Testis (tissue), 3 donors: ENCODE results near the gene RPS3. TPM values are rescaled to one million over a fixed set of nuclear protein-coding genes. Genes with fewer than 3 reads are reported as not detected.
A peak's percentile ranks its signal among the peaks of the same experiment; 100 is the strongest.

Experiments
- DNase-seq: peaks from one replicate; pipeline ENCODE4 v3.0.0-alpha.2; 2019
- H3K27ac ChIP-seq, 2 donors: fragments of 200-600 bp; sonication (generic); one replicate each; pipeline ENCODE4 v1.5.1; 2019
- H3K27me3 ChIP-seq: fragments of 200-600 bp; sonication (generic); one replicate; pipeline ENCODE4 v1.5.1; 2019
- H3K36me3 ChIP-seq: fragments of 200-600 bp; sonication (generic); one replicate; pipeline ENCODE4 v1.5.1; 2017; ENCODE audit warnings: low read depth; ENCODE audit errors: missing control alignments
- H3K4me1 ChIP-seq: fragments of 200-600 bp; sonication (generic); one replicate; pipeline ENCODE4 v1.5.1; 2019
- H3K4me3 ChIP-seq, 2 donors: fragments of 200-600 bp; sonication (generic); one replicate each; pipeline ENCODE4 v1.5.1; 2017 to 2019
- H3K9me3 ChIP-seq: fragments of 200-600 bp; sonication (generic); one replicate; pipeline ENCODE4 v1.5.1; 2017
- POLR2A ChIP-seq: fragments of 450-650 bp; IDR thresholded peaks from one replicate; pipeline ENCODE4 v1.6.1; 2017; ENCODE audit warnings: antibody characterized with exemption, mild to moderate bottlenecking, moderate library complexity
- WGBS, 2 donors: methylation state at CpG; one replicate each; pipeline ENCODE4 v1.1.5; 2018; 5-methylcytosine and 5-hydroxymethylcytosine counted together
- intact Hi-C: fragments of 100-400 bp; cut with DNase I; formaldehyde crosslinking; loops from one replicate; pipeline ENCODE4 v1.15.1; 2023; ENCODE audit warnings: low total_unique reads
- polyA plus RNA-seq: library from polyadenylated mRNA; stranded (reverse); fragments of 350-450 nt; fragmentation: Illumina TruSeq; extraction: RNeasy Lipid Tissue Mini Kit (QIAGEN cat#74804); gene quantifications from one replicate; pipeline ENCODE4 v1.2.3, GENCODE V29; 2014; ENCODE audit warnings: low read depth, low replicate concordance; ENCODE audit not compliant: insufficient read depth
- total RNA-seq, 2 donors: library from RNA; depleted of rRNA; stranded (reverse); fragments of >200 nt; gene quantifications; one replicate each; pipeline ENCODE4 v1.2.3, GENCODE V29; 2016
- TF ChIP-seq, protein P1 (sequence below), 3 experiments: fragments of 450-650 bp in 2 of 3; fragments of 200-600 bp in 1 of 3; sonication (generic) in 1 of 3; IDR thresholded peaks; one replicate each; pipeline ENCODE4 v1.5.1; 2016 to 2019; ENCODE audit warnings: antibody characterized with exemption in 3 of 3, mild to moderate bottlenecking in 2 of 3, moderate library complexity in 1 of 3

RPS3 gene
- total and polyA plus RNA-seq, 3 donors from 2014 or later, result 464 to 1,294 (median 925) TPM

DNA sequence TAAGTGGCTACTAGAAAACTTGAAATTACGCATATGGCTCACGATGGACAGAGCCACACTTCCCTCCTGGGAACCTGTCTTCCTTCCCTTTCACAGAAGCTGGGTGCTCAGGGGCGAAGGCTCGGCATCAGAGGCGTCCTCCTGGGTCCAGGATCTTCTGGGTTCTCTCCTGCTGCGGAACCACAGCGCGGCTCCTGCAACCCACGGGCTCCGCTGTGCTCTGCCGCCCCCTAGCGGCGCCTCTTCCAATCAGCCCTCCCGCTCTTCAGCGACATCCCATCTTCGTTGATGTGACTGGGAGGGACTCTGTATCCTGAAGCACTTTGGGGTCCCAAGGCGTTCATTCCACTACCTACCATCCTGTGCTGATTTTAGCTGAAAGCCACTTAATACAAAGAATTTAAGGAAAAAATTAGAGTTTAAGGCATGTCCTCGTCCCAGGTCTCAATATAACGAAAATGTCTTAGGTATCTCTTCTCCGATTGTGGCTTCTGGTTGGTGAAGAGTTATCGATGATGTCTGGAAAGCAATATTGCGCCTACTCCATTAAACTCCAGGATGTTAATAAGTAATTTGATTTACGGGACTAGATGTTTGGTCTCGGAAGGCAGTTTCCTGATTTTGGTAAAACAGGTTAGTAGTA, 14.8 kb upstream of the RPS3 start:
- peak; percentile 89 for DNase-seq
- Histone ChIP-seq H3K4me3 (peak overlapping the region in 1 of 2 donors; percentile 41), H3K9me3 (no peaks in the 10 kb centered on the region), H3K36me3 (no peaks in the 10 kb centered on the region), H3K27ac (no peak overlapping the region), H3K4me1 (peaks cover 6% of the 10 kb centered on the region), H3K27me3 (no peaks in the 10 kb centered on the region)
- TF ChIP-seq, protein P1, sequence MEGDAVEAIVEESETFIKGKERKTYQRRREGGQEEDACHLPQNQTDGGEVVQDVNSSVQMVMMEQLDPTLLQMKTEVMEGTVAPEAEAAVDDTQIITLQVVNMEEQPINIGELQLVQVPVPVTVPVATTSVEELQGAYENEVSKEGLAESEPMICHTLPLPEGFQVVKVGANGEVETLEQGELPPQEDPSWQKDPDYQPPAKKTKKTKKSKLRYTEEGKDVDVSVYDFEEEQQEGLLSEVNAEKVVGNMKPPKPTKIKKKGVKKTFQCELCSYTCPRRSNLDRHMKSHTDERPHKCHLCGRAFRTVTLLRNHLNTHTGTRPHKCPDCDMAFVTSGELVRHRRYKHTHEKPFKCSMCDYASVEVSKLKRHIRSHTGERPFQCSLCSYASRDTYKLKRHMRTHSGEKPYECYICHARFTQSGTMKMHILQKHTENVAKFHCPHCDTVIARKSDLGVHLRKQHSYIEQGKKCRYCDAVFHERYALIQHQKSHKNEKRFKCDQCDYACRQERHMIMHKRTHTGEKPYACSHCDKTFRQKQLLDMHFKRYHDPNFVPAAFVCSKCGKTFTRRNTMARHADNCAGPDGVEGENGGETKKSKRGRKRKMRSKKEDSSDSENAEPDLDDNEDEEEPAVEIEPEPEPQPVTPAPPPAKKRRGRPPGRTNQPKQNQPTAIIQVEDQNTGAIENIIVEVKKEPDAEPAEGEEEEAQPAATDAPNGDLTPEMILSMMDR (IDR thresholded peaks at IDR 0.05), result peak; percentile 92 to 96 (median 96)
- no peak for TF ChIP-seq POLR2A
- intact Hi-C loops, result loop anchor here (10.0 kb wide), 2 partner anchors 50 to 100 kb away; no protein-coding TSS in a partner anchor
- 20 to 23% methylated on average over 24 of the region's 24 CpGs for WGBS, 2 donors

DNA sequence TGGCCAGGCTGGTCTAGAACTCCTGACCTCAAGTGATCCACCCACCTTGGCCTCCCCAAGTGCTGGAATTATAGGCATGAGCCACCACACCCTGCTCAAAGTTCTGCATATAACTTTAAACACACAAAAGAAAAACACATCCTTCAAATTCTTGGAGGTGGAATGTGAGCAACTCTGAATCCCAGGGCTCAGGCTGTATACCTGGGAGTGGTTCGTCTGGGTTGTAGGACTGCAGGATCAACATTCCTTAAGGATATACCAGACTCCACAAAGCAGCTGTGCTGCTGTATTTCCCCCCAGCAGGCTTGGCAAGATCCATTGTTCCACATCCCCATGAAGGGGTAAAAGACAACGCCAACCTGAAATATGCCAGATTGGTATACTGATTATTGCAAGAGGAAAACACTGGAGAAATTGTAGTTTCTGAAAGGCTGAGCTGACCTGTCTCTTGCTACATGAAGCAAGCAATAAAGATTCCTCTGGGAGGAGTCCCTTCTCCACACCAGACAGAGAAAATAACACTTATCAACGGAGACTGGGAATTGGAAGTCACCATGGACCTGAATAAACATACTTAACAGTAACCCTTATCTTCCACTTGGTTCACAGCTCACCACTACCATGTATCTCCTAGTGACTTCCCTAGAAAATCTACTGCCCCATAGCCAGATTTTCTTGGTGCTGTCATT, 12.2 kb upstream of the RPS3 start:
- Histone ChIP-seq H3K27me3 (no peaks in the 10 kb centered on the region), H3K36me3 (no peaks in the 10 kb centered on the region), H3K27ac (no peak overlapping the region), H3K4me1 (peaks cover 6% of the 10 kb centered on the region), H3K4me3 (no peak overlapping the region), H3K9me3 (no peaks in the 10 kb centered on the region)
- no peak for TF ChIP-seq POLR2A
- TF ChIP-seq, protein P1 (IDR thresholded peaks at IDR 0.05), result no peak
- intact Hi-C loops, result loop anchor here (10.0 kb wide), 2 partner anchors 52 to 102 kb away; no protein-coding TSS in a partner anchor
- 62 to 65% methylated on average over 3 of the region's 3 CpGs for WGBS, 2 donors
- no peak for DNase-seq

DNA sequence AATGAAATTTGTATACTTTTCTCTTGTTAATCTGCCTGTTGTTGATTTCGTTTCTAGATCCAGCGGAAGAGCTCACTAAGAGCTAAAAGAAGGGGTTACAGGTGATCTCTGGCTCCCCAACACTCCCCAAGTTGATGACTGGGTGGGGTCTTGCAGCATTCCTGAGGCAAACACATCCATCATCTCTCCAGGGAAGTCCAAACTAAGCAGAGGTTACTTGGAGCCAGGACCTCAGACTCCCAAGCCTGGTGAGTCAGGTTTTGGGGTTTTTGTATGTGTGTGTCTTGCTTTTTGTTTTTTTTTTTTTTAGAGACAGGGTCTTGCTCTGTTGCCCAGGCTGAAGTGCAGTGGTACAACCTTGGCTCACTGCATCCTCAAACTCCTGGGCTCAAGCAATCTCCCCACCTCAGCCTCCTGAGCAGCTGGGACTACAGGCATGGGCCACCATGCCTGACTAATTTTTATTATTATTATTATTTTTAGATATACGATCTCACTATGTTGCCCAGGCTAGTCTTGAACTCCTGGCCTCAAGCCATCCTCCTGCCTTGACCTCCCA, 11.5 kb upstream of the RPS3 start:
- Histone ChIP-seq H3K27ac (no peak overlapping the region), H3K4me1 (peaks cover 6% of the 10 kb centered on the region), H3K36me3 (no peaks in the 10 kb centered on the region), H3K27me3 (no peaks in the 10 kb centered on the region), H3K9me3 (no peaks in the 10 kb centered on the region), H3K4me3 (no peak overlapping the region)
- no peak for DNase-seq
- no peak for TF ChIP-seq POLR2A
- TF ChIP-seq, protein P1 (IDR thresholded peaks at IDR 0.05), result no peak
- intact Hi-C loops, result loop anchor here (10.0 kb wide), 2 partner anchors 53 to 103 kb away; no protein-coding TSS in a partner anchor
- WGBS, 2 donors, result 62 to 76% methylated on average over 3 of the region's 3 CpGs

DNA sequence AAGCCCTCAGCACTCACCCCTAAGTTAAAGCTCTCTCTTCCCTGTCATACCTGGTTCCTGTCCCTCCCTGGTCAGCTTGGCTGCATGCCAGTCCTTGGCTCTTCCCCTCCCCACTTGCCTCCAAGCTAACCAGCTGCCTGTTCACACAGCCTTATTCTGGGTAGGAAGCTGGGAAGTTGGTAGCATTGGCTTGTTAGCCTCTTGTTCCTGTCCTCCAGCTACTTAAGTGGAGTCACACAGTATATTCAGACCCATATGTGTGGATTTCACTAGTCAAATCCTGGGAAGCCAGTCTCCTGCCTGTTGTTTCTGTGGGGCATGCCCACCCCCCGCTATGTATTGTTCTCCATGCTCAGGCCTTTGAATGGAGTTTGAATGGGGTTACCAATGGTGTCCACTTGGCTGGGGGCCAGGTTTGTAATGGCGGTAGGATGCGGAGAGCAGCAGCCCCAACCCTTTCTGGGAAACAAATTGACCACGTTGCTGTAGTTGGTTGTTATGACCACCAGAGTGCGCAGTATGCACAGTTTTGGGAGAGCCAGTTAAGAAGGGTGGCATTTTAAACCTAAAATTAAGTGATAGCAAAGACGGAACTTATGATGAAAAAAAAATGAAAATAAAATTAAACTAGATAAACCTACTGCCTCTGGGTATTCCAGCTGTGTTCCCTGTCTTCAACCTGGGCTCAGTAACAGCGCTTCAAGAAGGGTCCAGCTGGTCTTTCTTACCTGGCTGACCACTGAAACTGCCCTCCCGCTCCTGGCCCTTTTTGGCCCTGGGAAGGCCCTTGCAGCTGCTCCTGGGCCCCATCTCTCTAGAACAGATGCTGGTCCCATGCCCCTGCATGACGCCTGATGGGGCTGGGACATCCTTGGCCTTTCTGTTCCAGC, 10.7 kb upstream of the RPS3 start:
- intact Hi-C loops, result loop anchor here (10.0 kb wide), 2 partner anchors 54 to 104 kb away; no protein-coding TSS in a partner anchor
- peaks cover 6% of the 10 kb centered on the region for H3K4me1 ChIP-seq
- TF ChIP-seq, protein P1 (IDR thresholded peaks at IDR 0.05), result peak; percentile 73 to 87 (median 82)
- no peak for TF ChIP-seq POLR2A
- WGBS, 2 donors, result 19 to 21% methylated on average over 9 of the region's 9 CpGs
- no peaks in the 10 kb centered on the region for H3K9me3 ChIP-seq
- peak; percentile 82 for DNase-seq
- H3K27ac ChIP-seq, result no peak overlapping the region
- no peaks in the 10 kb centered on the region for H3K36me3 ChIP-seq
- H3K4me3 ChIP-seq, result no peak overlapping the region
- H3K27me3 ChIP-seq, result no peaks in the 10 kb centered on the region
